GM12874 (cell line): Measurements from ENCODE around the gene ARFIP1.

Source experiments
- TF ChIP-seq, protein P1 (sequence below): IDR thresholded peaks from 2 replicates; pipeline ENCODE4 v1.5.1; 2011; ENCODE audit warnings: low read depth, mild to moderate bottlenecking, control low read depth, low read length, moderate library complexity; ENCODE audit not compliant: insufficient read depth

Gene ARFIP1

DNA sequence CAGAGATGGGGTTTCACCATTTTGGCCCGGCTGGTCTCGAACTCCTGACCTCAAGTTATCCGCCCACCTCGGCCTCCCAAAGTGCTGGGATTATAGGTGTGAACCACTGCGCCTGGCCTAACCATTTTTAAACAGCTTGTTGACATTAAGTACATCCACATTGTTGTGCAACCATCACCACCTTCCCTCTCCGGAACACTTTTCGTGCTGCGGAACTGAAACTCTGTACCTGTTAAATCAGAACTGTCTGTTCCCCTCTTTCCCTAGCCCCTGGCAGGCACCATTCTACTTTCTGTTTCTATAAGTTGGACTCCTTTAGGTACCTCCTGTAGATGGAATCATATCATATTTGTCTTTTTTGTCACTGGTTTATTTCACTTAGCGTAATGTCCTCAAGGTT is 165.9 kb downstream of the ARFIP1 start:
- TF ChIP-seq, protein P1, sequence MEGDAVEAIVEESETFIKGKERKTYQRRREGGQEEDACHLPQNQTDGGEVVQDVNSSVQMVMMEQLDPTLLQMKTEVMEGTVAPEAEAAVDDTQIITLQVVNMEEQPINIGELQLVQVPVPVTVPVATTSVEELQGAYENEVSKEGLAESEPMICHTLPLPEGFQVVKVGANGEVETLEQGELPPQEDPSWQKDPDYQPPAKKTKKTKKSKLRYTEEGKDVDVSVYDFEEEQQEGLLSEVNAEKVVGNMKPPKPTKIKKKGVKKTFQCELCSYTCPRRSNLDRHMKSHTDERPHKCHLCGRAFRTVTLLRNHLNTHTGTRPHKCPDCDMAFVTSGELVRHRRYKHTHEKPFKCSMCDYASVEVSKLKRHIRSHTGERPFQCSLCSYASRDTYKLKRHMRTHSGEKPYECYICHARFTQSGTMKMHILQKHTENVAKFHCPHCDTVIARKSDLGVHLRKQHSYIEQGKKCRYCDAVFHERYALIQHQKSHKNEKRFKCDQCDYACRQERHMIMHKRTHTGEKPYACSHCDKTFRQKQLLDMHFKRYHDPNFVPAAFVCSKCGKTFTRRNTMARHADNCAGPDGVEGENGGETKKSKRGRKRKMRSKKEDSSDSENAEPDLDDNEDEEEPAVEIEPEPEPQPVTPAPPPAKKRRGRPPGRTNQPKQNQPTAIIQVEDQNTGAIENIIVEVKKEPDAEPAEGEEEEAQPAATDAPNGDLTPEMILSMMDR = no peak

DNA sequence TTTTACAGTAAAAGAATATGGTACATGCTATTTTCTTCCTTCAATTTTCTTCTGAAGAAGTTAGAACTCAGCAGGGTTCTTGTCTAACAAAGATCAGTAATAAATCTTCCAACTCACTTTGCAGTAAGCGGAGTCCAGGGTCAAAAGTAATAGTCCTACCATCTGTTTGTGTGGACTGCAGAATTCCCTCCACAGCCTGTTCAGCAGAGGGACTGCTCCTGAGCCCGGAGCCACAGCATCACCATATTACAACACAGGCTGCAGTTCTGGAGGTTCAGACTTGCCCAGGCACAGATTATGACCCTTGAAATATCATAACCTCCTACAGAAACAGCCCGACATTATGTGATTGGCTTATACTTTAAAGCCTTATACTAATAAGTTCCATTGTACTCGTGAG is 166.7 kb downstream of the ARFIP1 start:
- TF ChIP-seq, protein P1 = no peak

DNA sequence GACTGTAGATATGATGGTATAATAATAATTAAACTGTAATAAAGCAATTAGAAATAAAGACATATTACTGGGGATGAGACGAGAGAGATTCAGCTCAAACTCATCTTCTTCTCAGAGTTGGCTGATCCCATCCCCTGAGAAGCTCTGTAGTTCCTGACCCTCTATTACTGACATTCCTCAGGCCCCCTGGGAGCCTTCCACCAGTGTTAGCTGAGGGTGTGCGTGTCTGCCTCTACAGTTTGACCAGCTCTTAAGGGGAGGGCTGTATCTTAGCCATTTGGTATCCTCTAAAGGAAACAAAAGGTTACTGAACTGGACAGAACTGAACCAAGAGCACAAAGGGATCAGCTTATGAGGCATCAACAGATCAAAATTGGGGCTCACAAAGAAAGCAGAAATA is 167.6 kb downstream of the ARFIP1 start:
- TF ChIP-seq, protein P1 = no peak

DNA sequence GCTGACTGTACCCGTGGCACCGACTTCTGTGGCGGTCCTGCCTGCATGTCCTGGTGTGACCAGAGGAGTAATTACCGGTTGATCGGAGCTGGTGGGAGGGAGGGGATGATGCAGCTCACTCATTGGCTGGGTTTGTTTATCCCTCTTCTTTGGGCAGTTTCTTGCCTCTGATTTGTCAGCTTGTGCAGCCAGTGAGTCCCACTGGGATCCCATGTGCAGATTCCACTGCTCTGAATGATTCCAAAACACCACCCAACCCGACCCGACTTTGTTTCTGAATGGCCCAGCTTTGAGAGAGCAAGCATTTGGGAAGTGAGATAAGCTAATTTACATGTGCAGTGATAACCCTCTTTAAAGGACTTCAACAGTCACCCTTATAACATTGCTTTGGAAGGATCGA is 170.2 kb downstream of the ARFIP1 start:
- TF ChIP-seq, protein P1 = no peak

DNA sequence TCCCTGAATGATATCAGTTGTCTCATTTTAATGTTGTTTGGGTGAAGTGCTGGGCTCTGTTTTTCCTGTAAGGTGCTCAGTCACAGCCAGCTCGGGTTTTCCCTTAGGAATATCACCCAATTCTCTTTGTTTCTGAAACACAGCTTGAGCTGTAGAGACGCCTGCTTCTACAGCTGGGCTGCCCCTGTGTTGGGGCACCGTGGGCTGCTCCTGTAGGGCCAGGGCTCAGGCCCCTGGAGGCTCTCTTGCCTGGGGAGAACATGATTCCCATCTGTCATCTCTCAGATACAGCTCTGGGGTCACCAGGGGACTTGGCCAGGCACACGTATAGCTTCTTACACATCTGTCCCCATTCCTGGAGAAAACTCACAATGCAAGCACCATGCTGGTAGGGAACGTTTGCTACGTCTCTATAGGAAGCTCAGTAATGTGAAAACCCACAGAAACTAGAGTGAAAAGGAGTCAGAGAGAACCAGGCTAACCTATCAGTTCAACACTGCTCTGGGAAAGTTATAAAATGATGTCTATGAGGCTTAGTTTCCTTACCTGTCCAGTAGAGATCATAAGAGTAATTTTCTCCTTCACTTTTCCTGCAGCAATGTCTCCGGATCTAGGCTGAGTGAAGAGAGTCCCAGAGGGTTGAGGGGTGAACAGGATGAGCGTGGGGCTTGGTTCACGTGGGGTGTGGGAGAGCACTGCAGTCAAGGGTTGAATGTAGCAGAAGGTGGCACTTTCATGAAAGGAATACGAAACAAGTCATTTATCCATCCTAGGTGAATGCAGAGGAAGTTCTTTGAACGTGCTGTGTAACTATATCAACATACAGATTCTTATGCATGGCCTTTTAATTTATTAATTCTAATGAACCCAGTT is 170.9 kb downstream of the ARFIP1 start:
- TF ChIP-seq, protein P1 = no peak

DNA sequence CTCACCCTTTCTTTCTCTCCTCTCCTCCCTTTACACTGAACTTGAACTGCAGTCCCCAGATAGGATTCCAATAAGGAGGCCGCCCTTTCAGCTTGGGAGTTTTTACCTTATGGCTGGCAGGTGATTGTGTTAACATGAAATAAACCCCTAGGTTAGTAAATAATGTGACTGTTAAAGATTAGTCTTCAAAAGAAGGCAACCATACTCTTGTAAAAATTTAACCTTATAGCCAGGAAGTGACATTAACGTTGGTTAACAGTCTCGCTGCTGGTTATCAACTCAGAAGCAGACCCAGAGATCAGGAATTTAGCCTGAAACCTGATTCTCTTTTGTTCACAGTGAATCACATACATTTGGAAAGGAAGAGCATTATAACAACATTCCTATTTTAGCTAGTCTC is 171.6 kb downstream of the ARFIP1 start:
- TF ChIP-seq, protein P1 = no peak

DNA sequence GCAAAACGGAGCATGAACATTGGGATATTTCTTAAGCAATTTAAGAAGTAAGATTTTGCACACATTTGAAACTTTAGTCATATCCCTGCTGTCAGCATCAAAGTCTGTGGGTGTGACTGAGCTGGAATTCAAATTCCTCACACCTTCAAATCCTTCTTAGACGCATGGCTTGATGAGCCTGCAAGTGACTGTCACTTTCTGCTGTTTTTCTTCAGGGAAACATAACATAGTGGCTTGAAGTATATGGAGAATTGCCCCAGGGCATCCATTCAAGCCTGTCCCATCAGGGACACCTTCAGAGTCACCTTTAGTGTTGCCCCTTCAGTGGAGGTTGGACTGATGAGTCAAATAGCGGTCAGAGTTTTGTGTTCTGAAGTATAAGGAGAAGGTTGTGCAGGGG is 173.8 kb downstream of the ARFIP1 start:
- TF ChIP-seq, protein P1 = no peak
